ENCODE results near the gene PRR16.

The PRR16 gene

DNA sequence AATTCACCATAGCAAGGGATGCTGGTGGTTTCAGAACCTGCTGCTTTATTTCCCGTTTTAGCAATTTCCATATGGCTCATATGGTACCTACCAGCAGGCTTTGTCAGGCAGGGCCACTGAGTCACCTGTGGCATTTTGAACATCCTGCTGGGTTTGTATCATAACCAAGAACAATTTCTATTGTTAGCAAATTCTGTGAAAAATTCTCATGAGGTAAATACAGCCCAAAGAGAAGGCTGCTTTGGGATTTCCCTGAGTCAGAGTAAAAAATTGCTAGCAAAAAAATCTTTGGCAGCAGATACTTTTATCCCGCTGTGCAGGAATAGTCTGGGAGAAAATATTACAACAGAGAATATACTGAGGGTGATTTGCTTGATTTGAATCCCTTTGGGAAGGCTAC lies 52.7 kb downstream of the PRR16 start:
- DNase-seq (ENCODE audit: low spot score), result peak; percentile 96

DNA sequence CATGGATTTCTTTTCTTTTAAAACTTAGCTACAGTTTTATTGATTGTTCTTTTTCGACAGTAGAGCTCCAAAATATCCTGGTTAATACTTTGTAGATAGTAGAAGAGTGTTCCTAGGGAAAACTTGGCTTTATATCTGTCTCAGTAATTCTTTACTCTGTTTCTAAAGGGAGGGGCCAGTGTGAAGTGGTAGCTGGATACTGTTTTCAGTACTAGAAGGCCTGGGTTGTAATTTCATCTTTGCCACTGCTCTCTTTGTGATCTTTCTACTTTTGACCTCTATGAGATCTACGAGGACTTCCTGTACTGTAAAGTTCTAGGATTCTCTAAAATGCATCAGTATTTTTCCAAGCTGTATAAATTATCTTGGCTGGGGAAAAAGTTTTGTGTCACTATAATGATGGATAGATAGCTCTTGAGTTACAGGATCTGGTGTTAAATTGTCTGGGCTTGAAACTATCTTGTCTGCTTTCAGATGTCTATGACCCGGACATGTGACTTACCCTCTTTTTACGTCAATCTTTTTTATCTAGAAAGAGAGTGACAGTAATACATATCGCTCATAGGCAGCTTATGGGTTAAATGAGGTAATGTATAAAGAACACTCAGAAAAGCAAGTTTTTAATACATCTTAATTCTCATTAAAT lies 53.6 kb downstream of the PRR16 start:
- no peak for DNase-seq (ENCODE audit: low spot score)

DNA sequence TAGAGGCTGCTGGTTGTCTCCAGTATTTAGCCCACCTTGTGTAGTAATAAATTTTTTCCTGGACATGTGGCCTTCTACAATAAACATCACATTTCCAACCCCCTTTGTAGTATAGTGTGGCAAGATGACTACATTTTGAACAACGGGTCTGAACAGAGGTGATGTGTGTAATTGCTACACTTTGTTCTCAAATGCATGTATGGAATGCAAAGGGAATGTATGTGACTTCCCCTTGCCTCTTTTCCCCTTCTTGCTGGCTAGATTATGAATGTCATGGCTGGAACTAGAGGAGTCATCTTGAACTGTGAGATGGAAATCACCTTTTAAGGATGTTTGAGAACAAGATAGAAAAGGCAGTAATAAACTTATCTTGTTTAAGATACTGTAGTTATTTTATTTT lies 54.5 kb downstream of the PRR16 start:
- no peak for DNase-seq (ENCODE audit: low spot score)

DNA sequence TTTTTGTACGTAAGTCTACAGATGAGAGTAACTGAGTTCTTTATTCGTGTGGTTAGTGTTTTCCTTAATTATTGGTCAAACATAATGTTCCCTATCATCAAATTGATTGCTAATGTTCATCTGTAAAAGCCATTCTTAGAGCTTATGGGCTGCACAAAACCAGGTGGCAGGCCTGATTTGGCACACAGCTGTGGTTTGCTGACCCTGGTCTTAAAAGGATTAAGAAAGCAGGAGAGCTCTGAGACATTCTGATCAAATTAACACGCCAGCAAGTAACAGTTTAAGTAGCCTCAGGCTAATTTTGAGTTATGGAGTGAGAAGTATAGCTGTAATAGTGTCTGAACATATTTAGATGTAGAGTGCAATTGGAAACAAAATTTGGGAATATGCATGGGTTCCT lies 63.2 kb downstream of the PRR16 start:
- no peak for DNase-seq (ENCODE audit: low spot score)

DNA sequence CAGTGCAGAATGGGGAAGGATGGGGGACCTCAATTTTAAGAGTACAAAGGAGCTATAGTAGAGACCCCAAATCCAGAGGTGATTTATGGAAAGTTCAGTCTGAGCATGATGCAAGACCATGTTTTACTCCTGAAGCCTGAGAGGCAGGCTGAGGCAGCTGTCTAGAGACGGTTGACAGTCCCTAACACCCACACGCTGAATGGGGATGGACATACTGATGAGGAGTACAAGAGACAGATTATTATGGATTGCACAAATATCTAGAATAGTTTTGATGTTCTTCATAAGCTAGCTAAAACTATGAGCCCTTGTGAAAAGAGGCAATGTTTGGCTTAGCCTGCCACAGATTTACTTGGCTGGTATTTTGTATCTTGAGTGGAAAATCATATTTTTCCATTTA lies 64.5 kb downstream of the PRR16 start:
- DNase-seq (ENCODE audit: low spot score), result no peak

DNA sequence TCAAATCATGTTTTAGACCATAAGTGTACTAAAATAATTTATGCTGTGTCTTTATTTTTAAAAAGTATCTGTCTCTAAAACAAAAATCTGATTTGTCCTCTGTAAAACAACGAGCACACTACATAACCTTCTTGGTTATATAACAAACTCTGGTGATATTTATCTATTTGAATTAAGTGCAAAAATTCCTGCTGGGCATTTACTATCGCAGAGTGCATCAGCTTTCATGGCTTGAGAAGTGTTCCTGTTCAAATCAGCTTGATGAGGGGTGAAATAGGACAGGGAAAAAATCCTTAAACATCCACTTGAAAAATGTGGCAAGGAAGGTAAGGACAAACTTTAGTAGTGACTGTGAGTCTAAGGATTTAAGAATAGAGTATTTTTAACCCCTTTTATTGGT lies 65.3 kb downstream of the PRR16 start:
- DNase-seq (ENCODE audit: low spot score), result no peak

DNA sequence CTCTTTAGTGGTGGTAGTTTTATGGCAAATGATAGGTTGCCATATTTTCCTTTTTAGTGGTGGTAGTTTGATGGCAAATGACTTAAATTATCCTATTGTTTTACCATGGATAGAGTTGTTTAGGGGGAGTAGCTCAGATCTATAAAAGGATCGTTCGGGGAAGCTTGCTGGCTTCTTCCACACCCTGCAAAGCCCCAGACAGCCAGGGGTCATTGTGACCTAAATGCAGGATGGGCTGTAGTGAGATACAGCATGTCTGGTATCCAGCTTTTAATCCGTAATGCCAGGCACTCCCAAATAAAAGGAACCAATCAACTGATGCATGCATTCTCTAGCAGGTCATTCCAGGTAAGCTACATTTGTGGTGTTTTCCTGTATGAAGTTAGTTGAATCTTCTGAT lies 67.1 kb downstream of the PRR16 start:
- DNase-seq (ENCODE audit: low spot score), result no peak

DNA sequence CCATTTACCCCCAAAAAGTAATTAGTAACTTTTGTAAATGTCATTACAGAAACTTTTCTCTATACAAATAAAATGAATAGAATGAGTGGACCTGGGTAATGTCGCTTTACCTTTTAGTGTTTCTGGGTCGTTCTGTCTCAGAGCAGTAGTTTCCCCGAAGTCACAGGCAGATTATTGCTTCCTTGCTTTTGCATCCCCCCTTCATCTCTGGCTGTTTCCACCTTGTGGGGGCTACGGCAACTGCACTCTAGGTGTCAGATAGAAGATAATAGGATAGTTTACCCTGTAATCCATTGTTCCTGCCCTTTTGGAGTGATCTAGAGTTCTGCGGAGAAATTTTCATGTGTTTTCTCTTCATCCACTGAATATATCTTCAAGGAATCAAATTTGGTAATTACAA lies 68.7 kb downstream of the PRR16 start:
- no peak for DNase-seq (ENCODE audit: low spot score)

DNA sequence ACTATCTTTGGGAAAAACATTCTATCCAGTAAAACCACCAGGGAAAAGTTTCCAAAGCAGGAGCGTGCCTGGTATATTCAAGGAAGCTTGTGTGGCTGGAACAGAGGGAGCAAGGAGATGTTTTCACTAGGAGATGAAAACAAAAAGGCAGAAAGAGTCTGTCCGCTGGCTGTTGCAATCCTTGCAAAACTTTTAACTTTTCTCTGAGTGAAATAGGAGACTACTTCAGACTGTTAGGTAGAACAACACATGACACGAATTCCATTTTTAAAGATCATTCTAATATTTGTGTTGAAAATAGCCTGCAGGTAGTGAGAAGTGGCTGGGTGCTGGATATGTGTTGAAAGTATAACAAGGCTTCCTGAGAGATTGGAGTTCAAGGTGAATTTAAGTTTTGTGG lies 69.5 kb downstream of the PRR16 start:
- no peak for DNase-seq (ENCODE audit: low spot score)

DNA sequence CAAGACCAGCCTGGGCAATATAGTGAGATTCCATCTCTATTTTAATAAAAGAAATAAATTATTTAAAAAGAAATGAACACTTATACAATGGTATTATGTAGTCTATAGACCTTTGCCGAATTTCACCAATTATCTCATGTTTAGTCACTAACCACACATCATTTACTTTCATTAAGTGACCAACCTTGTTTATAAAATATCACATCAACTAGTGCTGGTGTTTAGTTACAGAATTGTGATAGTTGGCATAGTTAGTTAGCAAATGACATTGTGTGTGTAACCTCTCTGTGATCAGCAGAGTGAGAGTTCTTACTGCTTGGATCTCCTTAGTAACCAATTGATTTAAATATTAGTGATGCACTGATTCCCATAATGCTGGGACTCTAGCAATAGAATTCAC lies 71.8 kb downstream of the PRR16 start:
- DNase-seq (ENCODE audit: low spot score), result no peak

DNA sequence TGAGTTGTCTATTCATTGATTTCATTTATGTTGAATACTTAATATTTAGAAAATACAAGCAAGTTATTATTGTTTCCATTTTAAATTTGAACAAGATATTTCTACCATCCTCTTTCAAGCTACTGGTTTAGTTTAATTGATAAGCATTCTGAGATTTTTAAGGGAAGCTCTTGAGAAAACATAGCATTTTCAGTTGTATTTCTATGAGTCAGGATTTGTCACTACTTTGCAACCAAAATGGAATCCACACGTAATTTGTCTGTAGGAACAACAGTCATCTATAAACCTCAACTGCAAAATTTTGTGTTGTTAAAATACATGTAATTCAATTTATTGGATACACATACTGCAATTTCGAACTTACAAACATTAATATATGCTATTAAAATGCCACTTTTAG lies 74.0 kb downstream of the PRR16 start:
- DNase-seq (ENCODE audit: low spot score), result no peak

DNA sequence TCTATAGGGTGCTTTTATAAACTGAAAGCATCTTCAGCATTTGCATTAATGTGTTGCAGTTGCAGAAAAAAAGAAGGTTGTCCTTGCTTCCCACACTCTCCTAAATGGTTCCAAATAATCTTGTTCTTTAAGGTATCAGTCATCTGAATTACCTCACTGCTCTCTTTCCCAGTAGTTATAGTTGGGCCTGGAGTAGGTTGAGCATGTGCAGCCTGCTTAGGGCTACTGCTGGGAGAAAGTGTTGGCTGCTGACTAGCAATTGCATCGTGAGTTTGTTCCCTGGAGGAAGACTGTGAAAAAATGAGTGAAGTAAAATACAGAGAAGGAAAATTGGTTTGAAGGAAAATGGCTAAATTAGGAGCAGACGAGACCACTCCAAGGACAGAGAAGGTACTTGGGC lies 74.5 kb downstream of the PRR16 start:
- DNase-seq (ENCODE audit: low spot score), result no peak

DNA sequence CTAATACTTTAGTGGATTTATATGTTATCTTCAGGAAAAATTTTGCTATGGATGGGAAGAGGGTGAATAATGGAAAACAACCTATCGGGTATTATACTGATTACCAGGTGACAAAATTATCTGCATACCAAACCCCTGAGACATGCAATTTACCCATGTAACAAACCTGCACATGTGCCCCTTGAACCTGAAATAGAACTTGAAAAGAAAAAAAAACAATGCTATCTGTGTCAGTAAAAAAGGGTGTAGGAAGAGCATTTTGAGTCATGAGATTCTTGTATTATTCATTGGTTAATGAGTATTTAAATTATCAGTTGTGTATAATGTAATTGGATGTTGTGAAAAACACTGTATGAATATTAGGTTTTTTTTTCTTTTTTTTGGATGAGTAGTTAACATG lies 75.4 kb downstream of the PRR16 start:
- DNase-seq (ENCODE audit: low spot score), result no peak

DNA sequence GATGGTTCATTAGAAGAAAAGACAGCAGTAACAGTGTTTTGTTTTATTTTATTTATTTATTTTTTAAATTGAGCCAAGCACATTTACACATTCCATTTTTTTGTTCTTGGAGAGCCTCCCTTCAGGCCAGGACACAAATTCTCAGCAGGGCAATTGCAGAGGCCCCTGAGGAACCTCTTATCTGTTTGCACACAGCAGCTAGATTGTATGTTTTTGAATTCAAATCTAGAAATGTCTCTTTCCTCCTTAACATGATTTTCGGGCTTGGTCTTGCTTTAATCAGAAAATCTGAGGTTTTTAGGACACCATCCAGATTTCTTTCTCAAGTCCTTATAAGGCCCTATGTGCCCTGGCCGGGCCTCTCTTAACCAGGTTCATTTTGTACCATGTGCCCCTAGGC lies 76.0 kb downstream of the PRR16 start:
- DNase-seq (ENCODE audit: low spot score), result no peak

DNA sequence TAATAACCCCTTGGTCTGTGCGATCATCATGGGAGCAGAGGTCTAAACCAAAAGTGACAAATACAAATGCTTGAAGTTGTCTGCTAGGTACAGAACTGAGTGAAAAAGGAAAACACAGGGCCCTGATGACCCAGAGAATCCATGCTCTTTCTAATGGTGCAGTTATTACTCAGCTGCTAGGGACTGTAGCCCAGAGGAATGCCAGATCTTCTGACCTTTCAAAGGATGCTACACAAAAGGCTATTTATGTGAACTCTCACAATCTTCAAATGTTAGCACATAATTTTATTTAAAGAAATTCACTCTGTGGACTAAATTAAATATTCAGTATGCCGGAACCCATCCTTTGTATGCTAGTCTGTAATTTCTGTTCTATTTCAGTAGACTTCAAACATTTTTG lies 79.9 kb downstream of the PRR16 start:
- DNase-seq (ENCODE audit: low spot score), result no peak

DNA sequence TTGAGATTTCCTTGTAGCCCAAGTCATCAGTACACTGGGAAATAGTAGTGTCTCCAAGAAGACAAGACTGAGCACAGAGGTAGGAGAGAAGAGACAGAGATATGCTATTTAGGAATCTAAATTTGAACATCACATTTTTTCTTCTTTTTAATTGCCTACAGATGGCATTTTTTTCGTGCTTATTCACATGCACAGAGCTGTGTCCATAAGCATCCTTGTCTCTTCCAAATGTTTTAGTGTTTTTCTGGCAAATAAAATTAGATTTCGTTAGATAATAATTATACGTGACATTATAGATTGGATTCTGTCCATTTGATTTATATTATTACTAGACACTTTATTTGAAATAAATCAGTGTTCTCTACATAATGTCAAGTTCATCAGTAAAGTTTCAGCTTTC lies 80.9 kb downstream of the PRR16 start:
- no peak for DNase-seq (ENCODE audit: low spot score)

DNA sequence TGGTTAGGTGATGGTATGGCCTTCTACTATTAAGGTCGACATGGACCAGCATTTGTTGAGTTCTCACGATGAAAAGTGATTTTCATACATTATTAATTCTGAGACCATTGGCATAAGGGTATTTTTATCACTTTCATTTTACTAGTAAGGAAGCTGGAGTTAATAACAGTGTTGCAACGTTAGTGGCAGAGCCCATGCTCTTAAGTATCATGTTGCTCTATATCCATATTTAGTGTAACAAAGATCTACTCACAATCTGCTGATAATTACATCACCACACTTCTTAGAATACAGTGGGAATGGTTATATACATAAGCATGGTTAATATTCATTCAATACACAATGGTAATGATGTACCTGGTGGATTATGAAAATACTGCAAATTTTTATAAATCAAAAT lies 81.9 kb downstream of the PRR16 start:
- DNase-seq (ENCODE audit: low spot score), result no peak

DNA sequence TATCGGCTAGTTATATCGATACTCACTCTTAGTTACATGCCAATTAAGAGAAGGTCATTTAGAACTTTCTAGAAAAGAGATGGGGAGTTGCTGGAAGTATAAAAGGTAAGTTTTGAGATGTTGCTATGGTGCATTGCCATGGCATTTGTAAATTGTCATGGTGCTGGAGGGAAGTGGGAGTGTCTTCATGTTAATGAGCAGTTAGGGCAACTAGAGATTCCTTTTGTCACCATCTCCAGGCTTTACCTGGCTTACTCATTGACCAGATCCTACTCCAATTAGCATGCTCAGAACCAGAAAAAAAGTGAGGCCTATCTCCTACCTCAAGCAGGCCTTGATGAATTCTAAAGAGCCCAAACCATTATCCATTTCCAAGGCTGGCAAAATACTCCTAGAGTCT lies 82.8 kb downstream of the PRR16 start:
- no peak for DNase-seq (ENCODE audit: low spot score)

DNA sequence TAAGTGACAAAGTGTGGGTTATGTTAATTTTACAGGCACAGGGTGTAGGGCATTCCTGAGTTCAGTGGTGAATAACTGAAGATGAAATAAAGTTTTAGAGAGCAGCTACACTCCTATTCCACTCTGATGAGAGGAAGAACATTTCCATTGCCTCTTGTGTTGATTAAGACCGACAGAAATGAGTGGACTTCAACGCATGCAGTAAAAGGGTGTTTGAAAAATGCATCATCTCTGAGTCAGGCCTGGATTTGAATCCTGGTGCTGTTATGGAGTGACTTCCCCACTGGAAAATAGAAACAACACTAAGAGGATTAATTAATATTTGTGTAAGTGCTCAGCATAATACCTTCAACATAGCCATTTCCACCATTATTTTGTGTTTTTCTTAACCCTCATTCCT lies 86.3 kb downstream of the PRR16 start:
- no peak for DNase-seq (ENCODE audit: low spot score)

DNA sequence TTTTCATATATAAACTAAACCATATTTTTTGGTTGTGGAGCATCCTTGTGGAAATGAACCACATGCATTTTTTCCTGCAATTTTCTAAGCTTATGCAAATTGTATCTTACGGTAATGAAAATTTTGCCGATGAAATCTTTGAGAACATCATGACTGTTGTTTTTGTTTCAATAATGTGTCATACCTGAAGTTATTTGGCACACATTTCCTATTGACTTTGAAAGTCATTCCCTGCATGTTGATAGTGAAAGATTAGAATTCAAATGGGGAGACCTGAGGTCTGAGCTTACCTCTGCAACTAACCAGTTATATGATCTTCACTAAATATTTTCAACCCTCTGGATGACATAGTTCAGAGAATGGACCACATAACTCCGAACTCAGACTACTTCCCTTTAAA lies 88.5 kb downstream of the PRR16 start:
- no peak for DNase-seq (ENCODE audit: low spot score)

DNA sequence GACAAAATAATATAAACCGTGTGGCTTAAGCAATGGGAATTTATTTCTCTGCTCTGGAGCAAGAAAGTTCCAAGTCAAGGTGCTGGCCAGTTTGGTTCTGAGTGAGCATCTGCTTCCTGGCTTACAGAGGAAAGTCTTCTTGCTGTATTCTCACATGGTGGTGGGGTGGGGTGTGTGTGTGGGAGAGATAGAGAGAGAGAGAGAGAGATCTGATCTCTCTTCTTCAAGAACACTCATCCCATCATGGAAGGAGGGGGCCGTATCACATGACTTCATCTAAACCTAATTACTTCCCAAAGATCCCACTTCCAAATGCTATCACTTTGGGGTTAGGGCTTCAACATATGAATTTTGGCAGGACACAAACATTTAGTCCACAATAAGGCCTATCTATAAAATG lies 91.2 kb downstream of the PRR16 start:
- DNase-seq (ENCODE audit: low spot score), result no peak

DNA sequence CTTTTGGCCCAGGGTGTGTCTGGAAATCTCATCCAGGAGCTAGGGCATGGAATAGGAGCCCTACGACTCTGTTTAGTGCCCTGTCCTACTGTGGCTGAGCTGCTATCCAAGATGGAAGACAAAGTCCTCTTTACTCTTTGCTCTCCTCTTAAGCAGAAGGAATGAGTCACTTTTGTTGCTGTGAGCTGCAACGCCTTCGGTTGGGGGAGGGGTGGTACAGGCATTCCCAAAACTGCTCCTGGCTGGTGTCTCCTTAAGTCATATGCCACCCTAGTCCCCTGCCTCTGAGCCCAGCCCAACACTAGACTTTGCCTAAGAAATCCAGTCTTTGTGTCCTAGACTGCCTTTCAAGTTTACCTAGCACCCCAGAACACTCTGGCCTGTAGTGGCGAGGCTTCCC lies 99.9 kb downstream of the PRR16 start:
- no peak for DNase-seq (ENCODE audit: low spot score)

DNA sequence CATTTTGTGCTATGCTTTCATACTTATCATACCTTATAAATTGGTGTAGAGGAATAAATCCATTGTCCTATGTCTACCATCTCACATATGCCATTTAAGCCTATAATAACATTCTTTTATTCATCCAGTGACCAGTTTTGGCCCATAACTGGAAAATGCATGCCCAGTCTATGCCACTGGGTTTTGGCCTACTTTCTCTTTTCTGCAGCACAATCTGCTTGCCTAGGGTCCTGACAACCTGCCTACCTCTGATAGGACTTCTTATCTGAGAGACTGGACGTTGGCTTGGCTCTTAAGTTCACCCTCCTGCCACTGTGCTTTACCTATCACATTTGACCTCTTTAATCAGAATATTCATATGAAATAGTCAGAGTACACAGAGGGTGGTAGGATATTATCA lies 103.0 kb downstream of the PRR16 start:
- peak; percentile 79 for DNase-seq (ENCODE audit: low spot score)

DNA sequence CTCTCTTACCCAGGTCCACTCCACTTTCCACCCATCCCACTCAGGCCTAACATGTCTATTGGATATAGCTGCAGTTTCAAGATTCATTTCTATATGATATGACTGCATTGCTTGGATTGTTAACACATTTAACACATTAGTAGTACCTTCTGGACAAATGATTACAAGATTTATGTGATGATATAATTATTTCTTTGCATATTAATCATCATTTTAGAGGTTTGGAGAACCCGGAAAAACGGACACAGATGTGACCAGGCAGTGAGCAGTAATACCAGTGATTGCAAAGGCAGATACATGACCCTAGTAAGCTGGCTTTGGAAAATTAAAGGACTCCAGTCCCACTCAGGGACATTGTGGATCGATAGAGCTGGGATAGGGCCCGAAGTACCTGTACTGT lies 103.8 kb downstream of the PRR16 start:
- no peak for DNase-seq (ENCODE audit: low spot score)

DNA sequence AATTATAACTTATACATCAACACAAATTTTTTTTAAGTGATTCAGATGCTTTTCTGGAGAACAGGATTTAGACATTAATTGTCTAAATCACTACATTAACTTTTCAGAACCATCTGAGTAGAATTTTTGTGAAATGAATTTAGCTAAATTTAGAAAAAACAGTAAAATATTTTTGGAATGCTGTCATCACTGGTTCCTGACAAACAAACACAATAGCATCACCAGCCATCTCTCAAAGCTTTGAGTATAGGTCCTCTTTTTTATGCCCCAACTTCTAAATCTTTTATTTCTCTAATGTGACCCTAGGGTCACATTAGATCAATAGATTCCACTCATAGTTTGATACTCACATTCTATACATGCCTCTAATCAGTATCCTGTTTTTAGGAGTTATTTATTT lies 104.6 kb downstream of the PRR16 start:
- DNase-seq (ENCODE audit: low spot score), result no peak
